Esophagus squamous epithelium (tissue), 5 donors: ENCODE measurements around the gene TBX4. TPM values are rescaled to one million over a fixed set of nuclear protein-coding genes. Genes with fewer than 3 reads are reported as not detected.

ENCODE experiments used
- DNase-seq: peaks from one replicate; lab custom pipeline; 2025; lab: John Stamatoyannopoulos, UW
- H3K27ac ChIP-seq, 4 donors: fragments of 200-600 bp; sonication (generic); one replicate each; pipeline ENCODE4 v1.5.1; 2016 to 2019; ENCODE audit warnings: mild to moderate bottlenecking in 1 of 4
- H3K27me3 ChIP-seq, 4 donors: fragments of 200-600 bp; sonication (generic); 1 replicate in 3 of 4; 2 replicates in 1 of 4; pipeline versions ENCODE4 v1.5.1 to v1.6.0; 2017 to 2021; ENCODE audit warnings: antibody characterized with exemption in 1 of 4
- H3K36me3 ChIP-seq, 3 donors: fragments of 200-600 bp; sonication (generic); one replicate each; pipeline ENCODE4 v1.5.1; 2016 to 2019
- H3K4me1 ChIP-seq, 3 donors: fragments of 200-600 bp; sonication (generic); one replicate each; pipeline ENCODE4 v1.5.1; 2017 to 2019
- H3K4me3 ChIP-seq, 4 donors: fragments of 200-600 bp; sonication (generic); 1 replicate in 3 of 4; 2 replicates in 1 of 4; pipeline ENCODE4 v1.5.1; 2016 to 2019; ENCODE audit warnings: mild to moderate bottlenecking in 2 of 4, moderate library complexity in 1 of 4
- H3K9me3 ChIP-seq, 3 donors: fragments of 200-600 bp; sonication (generic); one replicate each; pipeline ENCODE4 v1.5.1; 2016 to 2019
- CTCF ChIP-seq, 6 experiments: fragments of 450-650 bp in 4 of 6; fragments of 200-600 bp in 2 of 6; sonication (generic) in 2 of 6; IDR thresholded peaks; one replicate each; pipeline ENCODE4 v1.5.1; 2016 to 2019; ENCODE audit warnings: antibody characterized with exemption in 6 of 6, mild to moderate bottlenecking in 4 of 6, moderate library complexity in 4 of 6
- POLR2A ChIP-seq, 4 donors: fragments of 450-650 bp; IDR thresholded peaks; one replicate each; pipeline ENCODE4 v1.6.1; 2017; ENCODE audit warnings: antibody characterized with exemption in 4 of 4, mild to moderate bottlenecking in 4 of 4, moderate library complexity in 3 of 4
- WGBS, 2 donors: methylation state at CpG; one replicate each; pipeline ENCODE4 v1.1.5; 2018; 5-methylcytosine and 5-hydroxymethylcytosine counted together
- intact Hi-C: fragments of 100-400 bp; cut with DNase I; formaldehyde crosslinking; loops from one replicate; pipeline ENCODE4 v1.15.0; 2022
- total RNA-seq, 4 donors: library from RNA; depleted of rRNA; stranded (reverse); fragments of >200 nt; gene quantifications; one replicate each; pipeline ENCODE4 v1.1.0, GENCODE V29; 2016
- donor health status: DM: yes; HTN: yes; CAD: no.

Gene TBX4
- total RNA-seq, 4 donors from 2014 or later, result not detected

GRCh38 chr17:61458000-61458399 lies 5.8 kb downstream of the TBX4 start:
- 30 to 48% methylated on average over 7 to 13 of the region's 14 CpGs for WGBS, 2 donors
- peak overlapping the region in 1 of 4 donors; percentile 37 for H3K4me3 ChIP-seq

GRCh38 chr17:61458421-61459141 lies 6.4 kb downstream of the TBX4 start:
- Histone ChIP-seq H3K4me1 (peaks cover 5 to 40% (median 17%) of the 10 kb centered on the region in 3 donors), H3K36me3 (no peaks in the 10 kb centered on the region), H3K27ac (no peak overlapping the region), H3K4me3 (no peak overlapping the region), H3K27me3 (peaks cover 11 to 100% (median 38%) of the 10 kb centered on the region in 4 donors), H3K9me3 (no peaks in the 10 kb centered on the region)
- 63 to 71% methylated on average over 5 of the region's 5 CpGs for WGBS, 2 donors
- TF ChIP-seq POLR2A (IDR thresholded peaks at IDR 0.05), result no peak
- TF ChIP-seq CTCF (IDR thresholded peaks at IDR 0.05), result no peak
- DNase-seq, result no peak
- intact Hi-C loops, result no loop called here

More at GRCh38 chr17:61458000-61458399, 5.8 kb downstream of the TBX4 start:
- no peak for DNase-seq
- H3K4me1 ChIP-seq, result peaks cover 5 to 40% (median 17%) of the 10 kb centered on the region in 3 donors
- H3K27ac ChIP-seq, result no peak overlapping the region
- peaks cover 11 to 100% (median 38%) of the 10 kb centered on the region in 4 donors for H3K27me3 ChIP-seq
- intact Hi-C loops, result no loop called here
- no peaks in the 10 kb centered on the region for H3K36me3 ChIP-seq
- no peaks in the 10 kb centered on the region for H3K9me3 ChIP-seq
- TF ChIP-seq POLR2A (IDR thresholded peaks at IDR 0.05) (no peak), CTCF (IDR thresholded peaks at IDR 0.05) (no peak)

DNA sequence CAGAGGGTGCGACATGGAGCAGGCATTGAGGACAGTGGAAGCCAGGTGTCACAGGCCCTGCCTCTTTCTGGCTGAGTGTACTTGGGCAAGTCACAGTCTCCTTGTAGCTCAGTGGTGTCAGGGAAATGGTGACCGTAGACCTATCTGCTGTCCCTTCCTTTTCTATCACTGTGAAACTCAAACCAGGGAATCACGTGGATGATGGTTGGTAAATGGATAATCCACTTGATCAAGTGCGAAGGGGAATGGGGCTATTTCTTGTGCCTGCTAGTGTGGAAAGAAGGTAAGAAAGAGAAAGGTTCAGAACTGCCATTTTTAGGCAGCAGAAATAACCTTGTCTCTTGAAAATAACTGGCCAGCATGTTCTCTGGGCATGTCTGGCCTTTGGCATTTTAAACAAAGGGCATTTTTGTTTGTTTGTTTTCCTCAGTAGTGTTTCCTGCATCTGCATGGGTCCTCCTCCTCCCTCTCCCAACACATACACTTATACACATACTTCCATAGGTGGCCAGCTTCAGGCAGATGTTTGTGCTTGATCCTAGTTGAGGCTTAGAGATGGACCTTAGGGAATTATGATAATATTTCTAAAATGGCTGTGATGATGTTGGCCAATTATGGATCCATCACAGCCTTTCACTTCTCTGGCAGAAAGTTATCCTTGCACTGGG lies 7.1 kb downstream of the TBX4 start:
- Histone ChIP-seq H3K4me3 (no peak overlapping the region), H3K4me1 (peaks cover 5 to 37% (median 17%) of the 10 kb centered on the region in 3 donors), H3K27me3 (peaks cover 8 to 100% (median 37%) of the 10 kb centered on the region in 4 donors), H3K36me3 (no peaks in the 10 kb centered on the region), H3K27ac (no peak overlapping the region), H3K9me3 (no peaks in the 10 kb centered on the region)
- 75 to 84% methylated on average over 4 of the region's 4 CpGs for WGBS, 2 donors
- intact Hi-C loops, result no loop called here
- TF ChIP-seq POLR2A (IDR thresholded peaks at IDR 0.05) (no peak), CTCF (IDR thresholded peaks at IDR 0.05) (no peak)
- DNase-seq, result no peak

- no peaks in the 10 kb centered on the region for H3K9me3 ChIP-seq
- intact Hi-C loops, result no loop called here
- no peak overlapping the region for H3K4me3 ChIP-seq
- no peak overlapping the region for H3K27ac ChIP-seq
- peaks cover 0 to 100% (median 30%) of the 10 kb centered on the region in 4 donors for H3K27me3 ChIP-seq
- peaks cover 5 to 30% (median 17%) of the 10 kb centered on the region in 3 donors for H3K4me1 ChIP-seq
- TF ChIP-seq POLR2A (IDR thresholded peaks at IDR 0.05) (no peak), CTCF (IDR thresholded peaks at IDR 0.05) (no peak)
- no peak for DNase-seq
- H3K36me3 ChIP-seq, result no peaks in the 10 kb centered on the region
- 74 to 82% methylated on average over 6 to 7 of the region's 9 CpGs for WGBS, 2 donors
Observed at GRCh38 chr17:61459939-61460718, 7.9 kb downstream of the TBX4 start.
